ENCODE measurements around the gene AMN.

DNA sequence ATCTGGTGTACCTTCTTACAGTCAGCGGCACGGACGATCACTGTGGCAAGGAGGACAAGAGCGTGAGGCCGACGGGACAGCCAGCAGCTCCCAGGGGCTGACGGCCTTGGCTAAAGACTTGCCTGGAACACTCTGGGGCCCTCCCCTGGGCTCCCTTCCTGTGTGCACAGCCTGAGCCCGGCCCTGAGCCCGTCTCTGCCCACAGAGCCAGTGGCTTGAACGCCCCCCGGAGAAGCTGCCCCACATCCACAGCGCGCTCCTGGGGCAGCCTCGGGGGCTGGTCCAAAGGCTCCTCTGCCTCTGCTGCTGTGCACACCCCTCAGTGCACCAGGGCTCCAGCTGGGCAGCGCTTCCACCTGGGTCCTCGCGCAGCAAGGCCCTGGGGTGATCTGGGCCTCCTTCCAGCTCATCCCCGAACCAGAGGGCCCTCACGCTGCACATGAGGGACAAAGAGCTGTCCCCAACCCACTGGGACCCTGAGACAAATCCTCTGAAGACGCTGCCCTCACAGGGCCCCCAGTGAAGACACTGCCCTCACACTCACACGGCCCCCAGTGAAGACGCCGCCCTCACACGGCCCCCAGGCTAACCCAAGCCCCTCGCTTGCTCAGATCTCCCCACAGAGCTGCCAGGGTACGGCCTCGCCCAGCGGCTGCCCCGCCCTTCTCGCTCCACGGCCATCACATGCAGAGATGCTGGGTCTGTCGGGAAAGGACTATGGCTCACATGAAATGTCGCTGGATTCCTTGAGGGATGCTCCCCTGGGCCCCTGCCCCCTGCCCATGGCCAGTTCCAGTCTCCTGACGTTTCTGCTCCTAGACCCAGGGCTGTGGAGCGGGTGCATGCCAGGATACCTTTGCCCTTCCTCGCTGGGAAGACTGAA is 22.2 kb downstream of the AMN start:
- TF ChIP-seq, protein P1, sequence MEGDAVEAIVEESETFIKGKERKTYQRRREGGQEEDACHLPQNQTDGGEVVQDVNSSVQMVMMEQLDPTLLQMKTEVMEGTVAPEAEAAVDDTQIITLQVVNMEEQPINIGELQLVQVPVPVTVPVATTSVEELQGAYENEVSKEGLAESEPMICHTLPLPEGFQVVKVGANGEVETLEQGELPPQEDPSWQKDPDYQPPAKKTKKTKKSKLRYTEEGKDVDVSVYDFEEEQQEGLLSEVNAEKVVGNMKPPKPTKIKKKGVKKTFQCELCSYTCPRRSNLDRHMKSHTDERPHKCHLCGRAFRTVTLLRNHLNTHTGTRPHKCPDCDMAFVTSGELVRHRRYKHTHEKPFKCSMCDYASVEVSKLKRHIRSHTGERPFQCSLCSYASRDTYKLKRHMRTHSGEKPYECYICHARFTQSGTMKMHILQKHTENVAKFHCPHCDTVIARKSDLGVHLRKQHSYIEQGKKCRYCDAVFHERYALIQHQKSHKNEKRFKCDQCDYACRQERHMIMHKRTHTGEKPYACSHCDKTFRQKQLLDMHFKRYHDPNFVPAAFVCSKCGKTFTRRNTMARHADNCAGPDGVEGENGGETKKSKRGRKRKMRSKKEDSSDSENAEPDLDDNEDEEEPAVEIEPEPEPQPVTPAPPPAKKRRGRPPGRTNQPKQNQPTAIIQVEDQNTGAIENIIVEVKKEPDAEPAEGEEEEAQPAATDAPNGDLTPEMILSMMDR (IDR thresholded peaks at IDR 0.05; ENCODE audit: poor library complexity): no peak
- TF ChIP-seq EZH2 (IDR thresholded peaks at IDR 0.05; ENCODE audit: borderline replicate concordance): no peak
